B cell (primary cell): Measurements from ENCODE around the gene UBTD1. TPM values are rescaled to one million over a fixed set of nuclear protein-coding genes. Genes with fewer than 3 reads are reported as not detected.

Source experiments
- ATAC-seq: fragments of 200-7000 bp; cut with Tn5 transposase; one replicate; pipeline ENCODE4 v1.10.0; 2021; ENCODE audit warnings: low read depth, mild to moderate bottlenecking, moderate number of reproducible peaks, moderate library complexity
- CTCF ChIA-PET: fragments of 350-600 bp; sonication (Branson Sonifier 250); formaldehyde crosslinking; loops from one replicate; lab custom pipeline; 2021; ENCODE audit warnings: antibody characterized with exemption, inconsistent platforms; lab: Charles Lee
- POLR2A ChIA-PET: fragments of 350-600 bp; sonication (Branson Sonifier 250); formaldehyde crosslinking; loops from one replicate; lab custom pipeline; 2021; ENCODE audit warnings: antibody characterized with exemption; lab: Charles Lee
- DNase-seq: peaks from one replicate; pipeline ENCODE4 v3.0.0; 2013
- H2AFZ ChIP-seq: 2 replicates; pipeline ENCODE4 v1.6.1; 2012; ENCODE audit warnings: mild to moderate bottlenecking, low read depth, low read length; ENCODE audit not compliant: insufficient read depth, poor library complexity, severe bottlenecking
- H3K27ac ChIP-seq, 2 donors: 1 replicate in 1 of 2; 2 replicates in 1 of 2; pipeline ENCODE4 v1.5.1; 2012 to 2013; ENCODE audit warnings: low read length in 2 of 2, mild to moderate bottlenecking in 2 of 2, moderate library complexity in 1 of 2
- H3K27me3 ChIP-seq, 4 experiments: fragments of 200-600 bp in 1 of 4; sonication (generic) in 1 of 4; replicated peaks in 1 of 4; 1 replicate in 2 of 4; 2 replicates in 2 of 4; pipeline versions ENCODE4 v1.6.1 to v1.7.0; 2013 to 2016; ENCODE audit warnings: low read length in 3 of 4, mild to moderate bottlenecking in 2 of 4, mixed read lengths in 1 of 4, moderate library complexity in 1 of 4; ENCODE audit not compliant: insufficient read depth in 4 of 4, control insufficient read depth in 3 of 4; ENCODE audit errors: control extremely low read depth in 1 of 4
- H3K36me3 ChIP-seq, 2 experiments: replicated peaks in 1 of 2; 1 replicate in 1 of 2; 2 replicates in 1 of 2; pipeline versions ENCODE4 v1.6.1 to v1.7.1; 2013; ENCODE audit warnings: low read length in 1 of 2; ENCODE audit not compliant: insufficient read depth in 2 of 2, control insufficient read depth in 1 of 2; ENCODE audit errors: control extremely low read depth in 1 of 2, extremely low read depth in 1 of 2
- H3K4me1 ChIP-seq, 2 donors: fragments of 200-600 bp in 1 of 2; sonication (generic) in 1 of 2; 1 replicate in 1 of 2; 2 replicates in 1 of 2; pipeline versions ENCODE4 v1.5.1 to v1.6.1; 2013 to 2017; ENCODE audit warnings: low read length in 2 of 2; ENCODE audit not compliant: control insufficient read depth in 2 of 2, insufficient read depth in 2 of 2
- H3K4me2 ChIP-seq: replicated peaks from 2 replicates; pipeline ENCODE3; 2012; ENCODE audit warnings: mild to moderate bottlenecking, low read depth, low read length; ENCODE audit not compliant: poor library complexity, severe bottlenecking
- H3K4me3 ChIP-seq, 5 experiments: fragments of 200-600 bp in 1 of 5; sonication (generic) in 1 of 5; 1 replicate in 3 of 5; 2 replicates in 2 of 5; pipeline versions ENCODE4 v1.5.1 to v1.7.0; 2011 to 2016; ENCODE audit warnings: low read length in 4 of 5, mild to moderate bottlenecking in 4 of 5, low read depth in 2 of 5, control low read depth in 1 of 5, moderate library complexity in 1 of 5; ENCODE audit not compliant: insufficient read depth in 1 of 5; ENCODE audit errors: control extremely low read depth in 1 of 5, extremely low read depth in 1 of 5
- H3K79me2 ChIP-seq: fragments of 200-600 bp; sonication (generic); one replicate; pipeline ENCODE4 v1.6.0; 2016; ENCODE audit warnings: low read length; ENCODE audit not compliant: control insufficient read depth, insufficient read depth
- H3K9ac ChIP-seq: fragments of 200-600 bp; sonication (generic); 2 replicates; pipeline ENCODE4 v1.6.1; 2017; ENCODE audit warnings: mild to moderate bottlenecking, low read length, moderate library complexity
- H3K9me3 ChIP-seq, 3 donors: one replicate each; pipeline versions ENCODE4 v1.6.1 to v1.7.1; 2013; ENCODE audit warnings: low read length in 2 of 3; ENCODE audit not compliant: control insufficient read depth in 2 of 3, insufficient read depth in 1 of 3; ENCODE audit errors: control extremely low read depth in 1 of 3
- H4K20me1 ChIP-seq: 2 replicates; pipeline ENCODE4 v1.6.0; 2012; ENCODE audit warnings: mild to moderate bottlenecking, low read length; ENCODE audit not compliant: insufficient read depth, control insufficient read depth, poor library complexity, severe bottlenecking
- H3K27ac Mint-ChIP-seq: one replicate; pipeline ENCODE4 v1.8.0; 2021; ENCODE audit warnings: mixed read lengths
- H3K27me3 Mint-ChIP-seq: one replicate; pipeline ENCODE4 v1.8.0; 2021; ENCODE audit warnings: mixed read lengths
- H3K4me1 Mint-ChIP-seq: one replicate; pipeline ENCODE4 v1.8.0; 2021; ENCODE audit warnings: mixed read lengths
- H3K4me3 Mint-ChIP-seq: one replicate; pipeline ENCODE4 v1.8.0; 2021; ENCODE audit warnings: mixed read lengths
- H3K9me3 Mint-ChIP-seq: one replicate; pipeline ENCODE4 v1.8.0; 2022; ENCODE audit warnings: mixed read lengths; ENCODE audit not compliant: insufficient read depth
- EZH2 ChIP-seq: IDR thresholded peaks from 2 replicates; pipeline ENCODE4 v1.6.1; 2012; ENCODE audit warnings: borderline replicate concordance, low read depth, mild to moderate bottlenecking, moderate library complexity, low read length; ENCODE audit not compliant: insufficient read depth, poor library complexity, severe bottlenecking
- WGBS: methylation state at CpG from one replicate; pipeline ENCODE4 v1.1.5; 2013; ENCODE audit warnings: missing lambda C conversion rate; ENCODE audit not compliant: insufficient coverage; 5-methylcytosine and 5-hydroxymethylcytosine counted together
- intact Hi-C: fragments of 100-400 bp; cut with micrococcal nuclease; formaldehyde crosslinking; loops from one replicate; pipeline ENCODE4 v1.10.0; 2022
- polyA plus RNA-seq: library from polyadenylated mRNA; depleted of rRNA; stranded (reverse); fragments of >200 nt; gene quantifications from 2 replicates; pipeline ENCODE4 v1.2.3, GENCODE V29; 2012
- total RNA-seq, 2 donors: library from RNA; stranded (reverse); fragments of 120-200 nt in 1 of 2; gene quantifications; 1 replicate in 1 of 2; 2 replicates in 1 of 2; pipeline versions ENCODE4 v1.2.3 to v1.2.4, GENCODE V29; 2013 to 2022
- TF ChIP-seq, protein P1 (sequence below): fragments of 200-600 bp; IDR thresholded peaks from one replicate; pipeline ENCODE4 v1.8.0; 2022; ENCODE audit warnings: antibody characterized with exemption, mild to moderate bottlenecking

UBTD1 gene
- total and polyA plus RNA-seq, 2 donors (not counting 1 experiment from before 2014, with no cell fraction given), result 1.3 to 1.8 TPM

DNA sequence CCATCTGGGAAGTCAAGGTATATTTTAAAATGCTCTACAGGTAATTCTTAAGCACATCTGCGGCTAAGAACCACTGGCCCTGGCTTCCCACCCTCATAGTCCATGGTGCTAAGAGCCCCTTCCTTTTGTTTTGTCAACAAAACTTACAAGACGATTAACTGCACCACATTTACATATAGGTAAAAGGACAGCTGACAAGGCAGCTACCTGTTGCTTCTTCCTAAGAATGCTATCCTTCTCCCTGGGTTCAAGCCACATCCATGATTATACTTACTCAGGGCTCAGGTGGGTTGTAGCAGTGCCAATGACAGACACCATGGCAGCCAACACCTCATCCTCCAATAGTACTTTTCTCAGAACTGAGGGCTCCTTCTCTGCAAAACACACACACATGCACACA is 36.4 kb upstream of the UBTD1 start:
- ATAC-seq (no peak), DNase-seq (no peak)
- Histone ChIP-seq H3K79me2 (no peaks in the 10 kb centered on the region), H4K20me1 (no peaks in the 10 kb centered on the region), H3K4me2 (no peak overlapping the region), H3K9ac (no peak overlapping the region), H3K36me3 (peaks cover 26 to 90% of the 10 kb centered on the region in 2 experiments), H3K27ac (no peak overlapping the region), H3K4me3 (no peak overlapping the region), H3K9me3 (no peaks in the 10 kb centered on the region), H3K4me1 (no peaks in the 10 kb centered on the region), H2AFZ (no peak overlapping the region), H3K27me3 (no peaks in the 10 kb centered on the region)
- Mint-ChIP-seq H3K4me3 (no peak overlapping the region), H3K27me3 (no peaks in the 10 kb centered on the region), H3K4me1 (no peaks in the 10 kb centered on the region), H3K27ac (no peak overlapping the region), H3K9me3 (no peaks in the 10 kb centered on the region)
- ChIA-PET POLR2A (no interaction called here), CTCF (interaction anchor here (0.7 to 8.4 kb wide), 3 partner anchors 14 to 90 kb away, joined by 3 to 96 read pairs (median 5); no protein-coding TSS in a partner anchor)
- intact Hi-C loops, result loop anchor here (2.0 kb wide), 1 partner anchor 16 kb away; the partner anchor contains the start of genes EXOSC1 and ZDHHC16
- no peak for TF ChIP-seq EZH2
- TF ChIP-seq, protein P1, sequence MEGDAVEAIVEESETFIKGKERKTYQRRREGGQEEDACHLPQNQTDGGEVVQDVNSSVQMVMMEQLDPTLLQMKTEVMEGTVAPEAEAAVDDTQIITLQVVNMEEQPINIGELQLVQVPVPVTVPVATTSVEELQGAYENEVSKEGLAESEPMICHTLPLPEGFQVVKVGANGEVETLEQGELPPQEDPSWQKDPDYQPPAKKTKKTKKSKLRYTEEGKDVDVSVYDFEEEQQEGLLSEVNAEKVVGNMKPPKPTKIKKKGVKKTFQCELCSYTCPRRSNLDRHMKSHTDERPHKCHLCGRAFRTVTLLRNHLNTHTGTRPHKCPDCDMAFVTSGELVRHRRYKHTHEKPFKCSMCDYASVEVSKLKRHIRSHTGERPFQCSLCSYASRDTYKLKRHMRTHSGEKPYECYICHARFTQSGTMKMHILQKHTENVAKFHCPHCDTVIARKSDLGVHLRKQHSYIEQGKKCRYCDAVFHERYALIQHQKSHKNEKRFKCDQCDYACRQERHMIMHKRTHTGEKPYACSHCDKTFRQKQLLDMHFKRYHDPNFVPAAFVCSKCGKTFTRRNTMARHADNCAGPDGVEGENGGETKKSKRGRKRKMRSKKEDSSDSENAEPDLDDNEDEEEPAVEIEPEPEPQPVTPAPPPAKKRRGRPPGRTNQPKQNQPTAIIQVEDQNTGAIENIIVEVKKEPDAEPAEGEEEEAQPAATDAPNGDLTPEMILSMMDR, result no peak
- WGBS, result 100% methylated on average over 1 of the region's 2 CpGs

DNA sequence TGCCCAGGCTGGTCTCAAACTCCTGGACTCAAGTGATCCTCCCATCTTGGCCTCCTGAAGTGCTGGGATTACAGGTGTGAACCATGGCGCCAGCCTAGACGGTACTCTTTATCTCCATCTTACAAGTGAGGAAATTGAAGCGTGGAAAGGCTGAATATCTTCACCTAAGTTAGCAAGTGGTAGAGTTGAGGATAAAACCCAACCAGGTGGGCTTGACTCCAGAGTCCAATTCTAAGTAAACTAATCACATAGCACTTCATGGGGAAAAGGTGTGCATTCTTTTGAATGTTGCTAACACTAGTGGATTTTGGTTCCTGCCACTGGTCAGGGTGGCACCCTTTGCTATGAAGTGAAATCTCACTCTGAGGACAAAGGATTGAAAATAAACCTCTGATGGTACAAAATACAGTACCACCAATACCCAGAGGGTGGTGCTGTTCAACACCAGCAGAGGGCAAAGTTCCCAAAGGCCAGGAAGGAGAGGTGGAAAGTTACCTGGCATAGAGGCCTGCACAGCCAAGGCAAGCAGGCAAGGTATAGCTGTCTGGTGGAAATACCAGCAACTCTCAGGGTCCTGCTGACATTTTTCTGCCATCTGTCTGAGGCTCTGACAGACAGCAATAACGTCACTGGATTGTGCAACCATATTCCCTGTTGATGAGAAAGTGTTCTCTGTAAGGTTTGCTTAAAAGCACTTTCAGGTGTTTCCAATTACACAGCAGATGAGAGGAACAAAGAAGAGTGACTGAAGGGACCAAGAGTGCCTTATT is 35.2 kb upstream of the UBTD1 start:
- no peak overlapping the region for H3K4me2 ChIP-seq
- DNase-seq, result peak; percentile 54
- TF ChIP-seq EZH2, result no peak
- TF ChIP-seq, protein P1, result peak; percentile 86
- no peak overlapping the region for H3K9ac ChIP-seq
- 100% methylated on average over 1 of the region's 4 CpGs for WGBS
- no peaks in the 10 kb centered on the region for H3K9me3 Mint-ChIP-seq
- ATAC-seq, result peak; percentile 71
- H3K79me2 ChIP-seq, result no peaks in the 10 kb centered on the region
- peak overlapping the region; percentile 17 for H3K27ac Mint-ChIP-seq
- CTCF ChIA-PET, result interaction anchor here (0.6 to 8.4 kb wide), 7 partner anchors 11 to 245 kb away, joined by 3 to 96 read pairs (median 4); no protein-coding TSS in a partner anchor
- POLR2A ChIA-PET, result no interaction called here
- H3K36me3 ChIP-seq, result peaks cover 26 to 92% of the 10 kb centered on the region in 2 experiments
- H3K27me3 Mint-ChIP-seq, result no peaks in the 10 kb centered on the region
- H3K9me3 ChIP-seq, result no peaks in the 10 kb centered on the region
- H3K27me3 ChIP-seq, result no peaks in the 10 kb centered on the region
- no peaks in the 10 kb centered on the region for H3K4me1 Mint-ChIP-seq
- H3K27ac ChIP-seq, result no peak overlapping the region
- no peaks in the 10 kb centered on the region for H4K20me1 ChIP-seq
- intact Hi-C loops, result loop anchor here (1.0 to 2.0 kb wide), 2 partner anchors 17 to 56 kb away; partner anchors contain the start of genes EXOSC1 and ZDHHC16
- no peak overlapping the region for H3K4me3 Mint-ChIP-seq
- no peak overlapping the region for H3K4me3 ChIP-seq
- H2AFZ ChIP-seq, result no peak overlapping the region
- H3K4me1 ChIP-seq, result no peaks in the 10 kb centered on the region
